Measurements from ENCODE around the gene PACSIN2.

DNA sequence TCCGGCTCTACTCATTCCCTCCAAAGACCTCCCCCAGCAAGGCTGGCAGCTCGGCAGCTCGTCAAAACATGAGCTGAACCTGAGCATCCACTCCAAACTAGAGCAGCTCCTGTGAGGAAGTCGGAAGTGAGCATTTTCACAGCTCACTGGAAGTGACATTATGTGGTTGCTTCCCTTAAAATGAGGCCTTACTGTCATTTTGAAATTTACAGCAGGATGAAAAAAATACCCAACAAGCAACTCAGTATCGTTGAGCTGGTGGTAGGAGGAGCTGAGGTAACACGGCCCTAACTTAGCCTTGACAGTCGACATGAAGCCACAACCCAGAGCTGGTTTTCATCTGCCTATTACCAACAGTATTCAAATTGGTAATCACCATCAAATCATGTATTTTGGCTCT lies 119.9 kb downstream of the PACSIN2 start:
- TF ChIP-seq POLR2AphosphoS5 (IDR thresholded peaks at IDR 0.05) (no peak), POLR2A (IDR thresholded peaks at IDR 0.05) (no peak), EP300 (IDR thresholded peaks at IDR 0.05) (no peak)
- TF ChIP-seq, protein P1, sequence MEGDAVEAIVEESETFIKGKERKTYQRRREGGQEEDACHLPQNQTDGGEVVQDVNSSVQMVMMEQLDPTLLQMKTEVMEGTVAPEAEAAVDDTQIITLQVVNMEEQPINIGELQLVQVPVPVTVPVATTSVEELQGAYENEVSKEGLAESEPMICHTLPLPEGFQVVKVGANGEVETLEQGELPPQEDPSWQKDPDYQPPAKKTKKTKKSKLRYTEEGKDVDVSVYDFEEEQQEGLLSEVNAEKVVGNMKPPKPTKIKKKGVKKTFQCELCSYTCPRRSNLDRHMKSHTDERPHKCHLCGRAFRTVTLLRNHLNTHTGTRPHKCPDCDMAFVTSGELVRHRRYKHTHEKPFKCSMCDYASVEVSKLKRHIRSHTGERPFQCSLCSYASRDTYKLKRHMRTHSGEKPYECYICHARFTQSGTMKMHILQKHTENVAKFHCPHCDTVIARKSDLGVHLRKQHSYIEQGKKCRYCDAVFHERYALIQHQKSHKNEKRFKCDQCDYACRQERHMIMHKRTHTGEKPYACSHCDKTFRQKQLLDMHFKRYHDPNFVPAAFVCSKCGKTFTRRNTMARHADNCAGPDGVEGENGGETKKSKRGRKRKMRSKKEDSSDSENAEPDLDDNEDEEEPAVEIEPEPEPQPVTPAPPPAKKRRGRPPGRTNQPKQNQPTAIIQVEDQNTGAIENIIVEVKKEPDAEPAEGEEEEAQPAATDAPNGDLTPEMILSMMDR (IDR thresholded peaks at IDR 0.05) = no peak

All from sigmoid colon (tissue), 4 donors.